Lung (tissue), 12 donors: ENCODE data around the gene RPS27. TPM values are rescaled to one million over a fixed set of nuclear protein-coding genes. Genes with fewer than 3 reads are reported as not detected.

ENCODE experiments used
- ATAC-seq: fragments of 200-7000 bp; cut with Tn5 transposase; one replicate; pipeline ENCODE4 v1.9.1; 2020; ENCODE audit warnings: moderate number of reproducible peaks; ENCODE audit not compliant: insufficient read depth, low FRiP score
- DNase-seq, 3 donors: peaks; one replicate each; pipeline ENCODE4 v3.0.0-alpha.2; 2013 to 2017
- H3K27ac ChIP-seq, 2 donors: one replicate each; pipeline ENCODE4 v1.5.1; 2013; ENCODE audit warnings: mild to moderate bottlenecking in 2 of 2, moderate library complexity in 2 of 2, control low read depth in 1 of 2, inconsistent platforms in 1 of 2, low read depth in 1 of 2, low read length in 1 of 2
- H3K27me3 ChIP-seq, 3 donors: one replicate each; pipeline ENCODE4 v1.5.1; 2013; ENCODE audit warnings: low read length in 2 of 3; ENCODE audit not compliant: control insufficient read depth in 3 of 3, insufficient read depth in 3 of 3
- H3K36me3 ChIP-seq, 4 donors: one replicate each; pipeline ENCODE4 v1.5.1; 2013; ENCODE audit warnings: low read length in 4 of 4, mild to moderate bottlenecking in 1 of 4, moderate library complexity in 1 of 4; ENCODE audit not compliant: control insufficient read depth in 4 of 4, insufficient read depth in 4 of 4
- H3K4me1 ChIP-seq, 5 donors: one replicate each; pipeline ENCODE4 v1.5.1; 2013; ENCODE audit warnings: low read length in 5 of 5, mild to moderate bottlenecking in 2 of 5, moderate library complexity in 1 of 5; ENCODE audit not compliant: control insufficient read depth in 5 of 5, insufficient read depth in 5 of 5
- H3K4me3 ChIP-seq: one replicate; pipeline ENCODE4 v1.5.1; 2013; ENCODE audit warnings: mild to moderate bottlenecking, control low read depth, moderate library complexity
- H3K9ac ChIP-seq, 2 donors: one replicate each; pipeline ENCODE4 v1.5.1; 2013; ENCODE audit warnings: low read length in 2 of 2, control low read depth in 1 of 2; ENCODE audit not compliant: insufficient read depth in 1 of 2
- H3K9me3 ChIP-seq, 4 donors: one replicate each; pipeline ENCODE4 v1.5.1; 2013; ENCODE audit warnings: low read length in 3 of 4, mild to moderate bottlenecking in 1 of 4, moderate library complexity in 1 of 4; ENCODE audit not compliant: control insufficient read depth in 4 of 4, insufficient read depth in 3 of 4
- CTCF ChIP-seq: IDR thresholded peaks from 2 replicates; pipeline ENCODE4 v1.5.1; 2012; ENCODE audit warnings: mild to moderate bottlenecking; ENCODE audit errors: control extremely low read depth, extremely low read depth
- WGBS, 2 donors: extraction: QIAGEN DNeasy Blood & Tissue Kit; methylation state at CpG; one replicate each; pipeline ENCODE4 v1.1.7; 2013; 5-methylcytosine and 5-hydroxymethylcytosine counted together
- polyA plus RNA-seq, 2 donors: library from polyadenylated mRNA; stranded (reverse); fragments of 200-250 nt; gene quantifications; one replicate each; pipeline ENCODE4 v1.2.1, GENCODE V29; 2013
- total RNA-seq, 2 donors: library from RNA; depleted of rRNA in 1 of 2; stranded (reverse); fragments of >200 nt in 1 of 2; gene quantifications; one replicate each; pipeline ENCODE4 v1.2.1, GENCODE V29; 2014 to 2021
- donor health status: control.
- donor health status: control.
- donor health status: Bipolar disorder and iron deficiency.
- donor health status: healthy.
- donor health status: DM: yes; HTN: yes; CAD: no.

The RPS27 gene
- total and polyA plus RNA-seq, 4 donors, result 1,333 to 9,554 (median 3,383) TPM

- Histone ChIP-seq H3K27me3 (no peaks in the 10 kb centered on the region), H3K9me3 (no peaks in the 10 kb centered on the region), H3K4me1 (peaks cover 5 to 36% (median 9%) of the 10 kb centered on the region in 5 donors), H3K9ac (no peak overlapping the region), H3K4me3 (no peak overlapping the region), H3K36me3 (peaks cover 2 to 15% (median 7%) of the 10 kb centered on the region in 4 donors), H3K27ac (no peak overlapping the region)
- ATAC-seq, result no peak
- DNase-seq, result no peak
- no peak for TF ChIP-seq CTCF
- WGBS, 2 donors, result 85 to 95% methylated on average over 8 of the region's 8 CpGs
Measured at GRCh38 chr1:153987621-153988020, 2.9 kb upstream of the RPS27 start.

GRCh38 chr1:153991151-153991630, 629 bp downstream of the RPS27 start:
- H3K27ac ChIP-seq, result peak overlapping the region; percentile 96 to 99
- no peaks in the 10 kb centered on the region for H3K27me3 ChIP-seq
- H3K9ac ChIP-seq, result peak overlapping the region; percentile 97
- H3K36me3 ChIP-seq, result peaks cover 13 to 26% (median 17%) of the 10 kb centered on the region in 4 donors
- no peak for TF ChIP-seq CTCF
- 6 to 14% methylated on average over 9 of the region's 9 CpGs for WGBS, 2 donors
- DNase-seq (no peak), ATAC-seq (no peak)
- H3K4me1 ChIP-seq, result peaks cover 4 to 15% (median 6%) of the 10 kb centered on the region in 5 donors
- peak overlapping the region; percentile 82 for H3K4me3 ChIP-seq
- H3K9me3 ChIP-seq, result no peaks in the 10 kb centered on the region

- no peak overlapping the region for H3K4me3 ChIP-seq
- WGBS, 2 donors, result 90 to 91% methylated on average over 2 of the region's 2 CpGs
- H3K9me3 ChIP-seq, result no peaks in the 10 kb centered on the region
- no peak for ATAC-seq
- peaks cover 13 to 26% (median 17%) of the 10 kb centered on the region in 4 donors for H3K36me3 ChIP-seq
- peaks cover 4 to 11% (median 6%) of the 10 kb centered on the region in 5 donors for H3K4me1 ChIP-seq
- no peaks in the 10 kb centered on the region for H3K27me3 ChIP-seq
- DNase-seq, result no peak
- H3K27ac ChIP-seq, result peak overlapping the region in 1 of 2 donors; percentile 25
- H3K9ac ChIP-seq, result peak overlapping the region in 1 of 2 donors; percentile 97
- no peak for TF ChIP-seq CTCF
Measured at GRCh38 chr1:153991806-153992205, 1.2 kb downstream of the RPS27 start.

- 89 to 94% methylated on average over 3 of the region's 3 CpGs for WGBS, 2 donors
- Histone ChIP-seq H3K9me3 (no peaks in the 10 kb centered on the region), H3K4me3 (no peak overlapping the region), H3K9ac (no peak overlapping the region), H3K27me3 (no peaks in the 10 kb centered on the region), H3K27ac (no peak overlapping the region), H3K4me1 (peaks cover 4 to 11% (median 6%) of the 10 kb centered on the region in 5 donors), H3K36me3 (peaks cover 13 to 26% (median 17%) of the 10 kb centered on the region in 4 donors)
- no peak for TF ChIP-seq CTCF
- DNase-seq (no peak), ATAC-seq (no peak)
Measured at GRCh38 chr1:153995202-153995601, 4.6 kb downstream of the RPS27 start.
